HCT116 (cell line): ENCODE measurements around the gene C9orf78. TPM values are rescaled to one million over a fixed set of nuclear protein-coding genes. Genes with fewer than 3 reads are reported as not detected.

Source experiments
- ATAC-seq: fragments of 200-7000 bp; cut with Tn5 transposase; 2 replicates; pipeline ENCODE4 v1.9.1; 2020; ENCODE audit warnings: mild to moderate bottlenecking, moderate library complexity
- BruUV-seq: library from RNA; stranded (reverse); fragments of 400-500 nt; replicated peaks from 2 replicates; lab custom pipeline; 2021; lab: Mats Ljungman, UMichigan
- CTCF ChIA-PET: fragments of 300-600 bp; sonication (Branson Sonifier 250); formaldehyde crosslinking; loops from one replicate; lab custom pipeline; 2021; ENCODE audit warnings: antibody characterized with exemption; lab: Charles Lee
- POLR2A ChIA-PET: fragments of 300-600, 350-600 bp; sonication (Branson Sonifier 250); formaldehyde crosslinking; loops from one replicate; lab custom pipeline; 2021; ENCODE audit warnings: antibody characterized with exemption; lab: Charles Lee
- RAD21 ChIA-PET, 2 experiments: fragments of 300-600 bp; sonication (Branson Sonifier 250); formaldehyde crosslinking; loops; one replicate each; lab custom pipeline; 2023; ENCODE audit warnings: low total read pairs in 2 of 2; ENCODE audit not compliant: uncharacterized antibody in 2 of 2, unreplicated experiment in 2 of 2, low non-redundant PET in 1 of 2; lab: Charles Lee
- DNase-seq: peaks from one replicate; pipeline ENCODE4 v3.0.0-alpha.2; 2010; ENCODE audit warnings: low read depth, low spot score
- H2AFZ ChIP-seq: fragments of 200-600 bp; shearing (Covaris generic), sonication (generic); 2 replicates; pipeline ENCODE4 v1.6.1; 2017; ENCODE audit warnings: low read depth, mixed run types, mixed read lengths, antibody characterized with exemption, low read length; ENCODE audit not compliant: poor library complexity, severe bottlenecking
- H3K27ac ChIP-seq: 2 replicates; pipeline ENCODE4 v1.5.1; 2012; ENCODE audit warnings: low read depth, low read length
- H3K27me3 ChIP-seq: fragments of 200-600 bp; sonication (generic); 2 replicates; pipeline ENCODE4 v1.6.1; 2016; ENCODE audit warnings: mixed run types, low read length, mixed read lengths; ENCODE audit not compliant: insufficient read depth
- H3K36me3 ChIP-seq, 2 experiments: fragments of 200-500 bp in 1 of 2; fragments of 200-600 bp in 1 of 2; sonication (Bioruptor generic) in 1 of 2; sonication (generic) in 1 of 2; 2 replicates each; pipeline versions ENCODE4 v1.5.1 to v1.6.1; 2014 to 2016; ENCODE audit warnings: low read length in 2 of 2, inconsistent platforms in 1 of 2, mixed read lengths in 1 of 2, mixed run types in 1 of 2; ENCODE audit not compliant: insufficient read depth in 2 of 2, control insufficient read depth in 1 of 2
- H3K4me1 ChIP-seq, 2 experiments: fragments of 200-600 bp in 1 of 2; sonication (generic) in 1 of 2; 2 replicates each; pipeline versions ENCODE4 v1.5.1 to v1.6.1; 2012 to 2017; ENCODE audit warnings: low read length in 2 of 2, inconsistent platforms in 1 of 2, mild to moderate bottlenecking in 1 of 2, mixed read lengths in 1 of 2, mixed run types in 1 of 2, moderate library complexity in 1 of 2; ENCODE audit not compliant: insufficient read depth in 2 of 2, control insufficient read depth in 1 of 2
- H3K4me2 ChIP-seq: fragments of 200-600 bp; sonication (generic); 2 replicates; pipeline ENCODE4 v1.6.1; 2017; ENCODE audit warnings: mixed run types, low read length, mixed read lengths
- H3K4me3 ChIP-seq, 2 experiments: fragments of 200-600 bp in 1 of 2; sonication (generic) in 1 of 2; replicated peaks in 1 of 2; 2 replicates each; pipeline ENCODE4 v1.5.1; 2011 to 2016; ENCODE audit warnings: low read length in 2 of 2, control low read depth in 1 of 2, low read depth in 1 of 2, mild to moderate bottlenecking in 1 of 2, mixed read lengths in 1 of 2, mixed run types in 1 of 2
- H3K79me2 ChIP-seq: fragments of 200-600 bp; sonication (generic); 2 replicates; pipeline ENCODE4 v1.6.1; 2017; ENCODE audit warnings: mild to moderate bottlenecking, mixed run types, low read length, moderate library complexity, mixed read lengths; ENCODE audit not compliant: insufficient read depth
- H3K9ac ChIP-seq: fragments of 200-600 bp; sonication (generic); 2 replicates; pipeline ENCODE4 v1.6.1; 2016; ENCODE audit warnings: low read length, mixed read lengths
- H3K9me2 ChIP-seq: fragments of 200-600 bp; sonication (generic), shearing (Covaris generic); 2 replicates; pipeline ENCODE4 v1.6.1; 2017; ENCODE audit warnings: mixed run types, mild to moderate bottlenecking, moderate library complexity; ENCODE audit not compliant: insufficient read depth
- H3K9me3 ChIP-seq, 2 experiments: fragments of 200-500 bp in 1 of 2; fragments of 200-600 bp in 1 of 2; sonication (Bioruptor generic) in 1 of 2; sonication (generic) in 1 of 2; 2 replicates each; pipeline ENCODE4 v1.6.1; 2014 to 2017; ENCODE audit warnings: low read length in 2 of 2, mixed read lengths in 2 of 2, inconsistent platforms in 1 of 2, low read depth in 1 of 2, mild to moderate bottlenecking in 1 of 2, mixed run types in 1 of 2, moderate library complexity in 1 of 2; ENCODE audit not compliant: control insufficient read depth in 1 of 2, insufficient read depth in 1 of 2
- H4K20me1 ChIP-seq: fragments of 200-600 bp; sonication (generic), shearing (Covaris generic); 2 replicates; pipeline ENCODE4 v1.6.1; 2017; ENCODE audit warnings: mixed run types, mild to moderate bottlenecking, moderate library complexity; ENCODE audit not compliant: insufficient read depth
- ATF3 ChIP-seq: IDR thresholded peaks from 2 replicates; pipeline ENCODE4 v1.6.1; 2012
- CEBPB ChIP-seq: IDR thresholded peaks from 2 replicates; pipeline ENCODE4 v1.6.1; 2012; ENCODE audit warnings: low read depth
- CTCF ChIP-seq, 3 experiments: fragments of 200-600 bp in 1 of 3; sonication (generic) in 1 of 3; IDR thresholded peaks in 2 of 3; conservative IDR thresholded peaks in 1 of 3; 2 replicates each; pipeline ENCODE4 v1.5.1; 2012 to 2017; ENCODE audit warnings: low read depth in 2 of 3, low read length in 2 of 3, antibody characterized with exemption in 1 of 3, borderline replicate concordance in 1 of 3, control low read depth in 1 of 3, mild to moderate bottlenecking in 1 of 3, mixed read lengths in 1 of 3, mixed run types in 1 of 3, moderate library complexity in 1 of 3; ENCODE audit not compliant: insufficient read depth in 1 of 3
- EGR1 ChIP-seq: IDR thresholded peaks from 2 replicates; pipeline ENCODE4 v1.6.1; 2012; ENCODE audit warnings: low read depth
- ELF1 ChIP-seq: IDR thresholded peaks from 2 replicates; pipeline ENCODE4 v1.6.1; 2012; ENCODE audit warnings: low read depth, borderline replicate concordance
- EZH2 ChIP-seq: fragments of 200-600 bp; sonication (generic); IDR thresholded peaks from 2 replicates; pipeline ENCODE4 v1.6.1; 2017; ENCODE audit warnings: antibody characterized with exemption, mixed run types
- EZH2phosphoT487 ChIP-seq: fragments of 200-600 bp; IDR thresholded peaks from 2 replicates; pipeline ENCODE4 v1.6.1; 2018; ENCODE audit warnings: antibody characterized with exemption, borderline replicate concordance
- FOSL1 ChIP-seq: IDR thresholded peaks from 2 replicates; pipeline ENCODE4 v1.6.1; 2012; ENCODE audit warnings: low read depth
- JUND ChIP-seq: IDR thresholded peaks from 2 replicates; pipeline ENCODE4 v1.6.1; 2012
- POLR2A ChIP-seq: IDR thresholded peaks from 2 replicates; pipeline ENCODE4 v1.7.0; 2011; ENCODE audit warnings: borderline replicate concordance; ENCODE audit not compliant: insufficient read depth, insufficient read length; ENCODE audit errors: extremely low read depth
- POLR2AphosphoS5 ChIP-seq: IDR thresholded peaks from 2 replicates; pipeline ENCODE4 v1.6.1; 2011; ENCODE audit warnings: mild to moderate bottlenecking, low read depth, low read length, moderate library complexity
- RAD21 ChIP-seq: IDR thresholded peaks from 2 replicates; pipeline ENCODE4 v1.6.1; 2012; ENCODE audit warnings: low read depth, mild to moderate bottlenecking
- REST ChIP-seq: IDR thresholded peaks from 2 replicates; pipeline ENCODE4 v1.6.1; 2012; ENCODE audit warnings: low read depth
- SIN3A ChIP-seq: IDR thresholded peaks from 2 replicates; pipeline ENCODE4 v1.6.1; 2012; ENCODE audit warnings: low read depth
- SRF ChIP-seq: IDR thresholded peaks from 2 replicates; pipeline ENCODE4 v1.6.1; 2012; ENCODE audit warnings: low read depth
- TCF7L2 ChIP-seq: IDR thresholded peaks from 2 replicates; pipeline ENCODE4 v1.7.0; 2011; ENCODE audit warnings: borderline replicate concordance, inconsistent platforms; ENCODE audit not compliant: insufficient read depth, insufficient read length; ENCODE audit errors: extremely low read depth
- YY1 ChIP-seq: IDR thresholded peaks from 2 replicates; pipeline ENCODE4 v1.6.1; 2011; ENCODE audit warnings: low read length, low read depth, moderate library complexity, mild to moderate bottlenecking; ENCODE audit not compliant: insufficient replicate concordance; ENCODE audit errors: extremely low read depth
- ZBTB33 ChIP-seq: IDR thresholded peaks from 2 replicates; pipeline ENCODE4 v1.6.1; 2011; ENCODE audit warnings: mild to moderate bottlenecking, low read length, moderate library complexity; ENCODE audit not compliant: insufficient replicate concordance; ENCODE audit errors: extremely low read depth
- ZNF274 ChIP-seq: fragments of 200-500 bp; sonication (Bioruptor generic); IDR thresholded peaks from 2 replicates; pipeline ENCODE4 v1.6.1; 2014; ENCODE audit warnings: mild to moderate bottlenecking, low read depth, low read length, inconsistent platforms
- intact Hi-C: fragments of 100-400 bp; cut with micrococcal nuclease; formaldehyde crosslinking; loops from 2 replicates; pipeline ENCODE4 v1.10.0; 2022
- total RNA-seq: library from RNA; stranded (reverse); gene quantifications from one replicate; pipeline ENCODE4 v1.2.1, GENCODE V29; 2021; ENCODE audit not compliant: unreplicated experiment

C9orf78 gene
- total RNA-seq, 1 experiment from 2014 or later: 41.4 TPM

GRCh38 chr9:129806061-129806460 is 29.0 kb downstream of the C9orf78 start:
- Histone ChIP-seq H3K4me2 (no peak overlapping the region), H3K9me3 (no peaks in the 10 kb centered on the region), H3K9ac (no peak overlapping the region), H3K79me2 (peaks cover 17% of the 10 kb centered on the region; the same call in 1 of the 2 replicates), H2AFZ (no peak overlapping the region), H3K27me3 (no peaks in the 10 kb centered on the region), H4K20me1 (no peaks in the 10 kb centered on the region), H3K27ac (no peak overlapping the region), H3K4me3 (no peak overlapping the region), H3K4me1 (peaks cover 4 to 8% of the 10 kb centered on the region in 2 experiments; a peak in 3 of 4 replicates), H3K9me2 (no peaks in the 10 kb centered on the region)
- DNase-seq: no peak
- CTCF ChIA-PET: no interaction called here
- RAD21 ChIA-PET: no interaction called here
- ATAC-seq: no peak
- intact Hi-C loops: no loop called here
- TF ChIP-seq POLR2A (no peak), REST (no peak), EZH2 (no peak), POLR2AphosphoS5 (no peak), CEBPB (no peak), ATF3 (no peak), CTCF (IDR thresholded peaks at IDR 0.05 in 2 of 3, conservative IDR thresholded peaks at IDR 0.05 in 1 of 3; ENCODE audit: borderline replicate concordance in 1 of 3, insufficient read depth in 1 of 3, low read depth in 2 of 3, low read length in 2 of 3) (no peak), JUND (no peak), SIN3A (no peak), FOSL1 (no peak), EGR1 (no peak), ZBTB33 (no peak), ELF1 (no peak), TCF7L2 (no peak), YY1 (no peak), RAD21 (no peak), EZH2phosphoT487 (no peak), SRF (no peak), ZNF274 (no peak)
- TF ChIP-seq, all 23 proteins: peak for 0
- H3K36me3 ChIP-seq: peaks cover 6 to 10% of the 10 kb centered on the region in 2 experiments; a peak in 3 of 4 replicates
- no TSS peak for BruUV-seq
- POLR2A ChIA-PET: no interaction called here
